HG03457 (cell line): ENCODE data around the gene APOL5.

Experiments
- ATAC-seq: cut with Tn5 transposase; IDR thresholded peaks from one replicate; pipeline ENCODE4 v1.9.1; 2021; ENCODE audit warnings: moderate number of reproducible peaks; ENCODE audit not compliant: unreplicated experiment

The APOL5 gene

GRCh38 chr22:35740616-35741015, 22.9 kb downstream of the APOL5 start:
- no peak for ATAC-seq

GRCh38 chr22:35742342-35743100, 24.8 kb downstream of the APOL5 start:
- no peak for ATAC-seq

DNA sequence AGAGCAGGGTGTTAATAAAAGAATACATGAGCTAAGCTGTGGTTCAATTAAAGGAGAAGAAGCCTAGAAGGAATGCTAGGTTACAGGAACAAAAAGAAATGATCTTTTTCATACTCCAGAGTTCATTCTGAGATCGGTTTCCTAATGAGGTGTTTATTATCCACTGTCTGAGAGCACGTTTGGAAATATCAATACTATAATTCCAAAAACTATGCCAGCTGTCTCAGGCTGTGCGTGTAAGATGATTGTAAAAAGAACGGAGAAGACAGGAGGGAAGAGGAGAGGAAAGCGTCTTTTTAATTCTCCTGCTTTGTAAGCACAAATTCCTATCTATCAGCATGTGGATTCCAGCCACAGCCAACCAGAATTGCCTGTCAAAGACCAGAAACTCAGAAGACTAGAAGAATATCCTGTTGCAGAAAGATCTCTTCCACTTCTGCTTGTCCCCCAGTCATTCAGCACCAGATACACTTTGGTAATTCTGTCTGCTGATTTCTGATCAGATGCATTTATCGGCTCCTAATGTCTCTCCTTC, 25.7 kb downstream of the APOL5 start:
- ATAC-seq, result no peak

DNA sequence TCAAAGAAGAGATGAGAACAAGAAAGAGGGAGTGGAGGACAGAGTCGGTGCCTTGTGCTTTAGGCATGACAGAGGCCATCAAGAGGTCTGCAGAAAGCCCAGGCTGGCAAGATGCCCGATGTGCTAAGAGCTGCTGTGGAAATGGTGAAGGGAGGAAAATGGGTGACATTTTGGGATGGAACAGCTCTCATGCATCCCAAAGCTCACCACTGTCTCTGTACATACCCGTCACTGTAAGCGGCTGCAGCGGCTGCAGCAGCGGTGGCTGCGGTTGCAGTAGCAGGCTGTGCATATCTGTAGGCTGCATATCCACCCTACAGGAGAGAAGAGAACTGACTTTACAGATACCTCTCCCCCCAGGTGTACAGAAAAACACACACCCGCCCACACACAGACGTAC, 28.6 kb downstream of the APOL5 start:
- no peak for ATAC-seq

DNA sequence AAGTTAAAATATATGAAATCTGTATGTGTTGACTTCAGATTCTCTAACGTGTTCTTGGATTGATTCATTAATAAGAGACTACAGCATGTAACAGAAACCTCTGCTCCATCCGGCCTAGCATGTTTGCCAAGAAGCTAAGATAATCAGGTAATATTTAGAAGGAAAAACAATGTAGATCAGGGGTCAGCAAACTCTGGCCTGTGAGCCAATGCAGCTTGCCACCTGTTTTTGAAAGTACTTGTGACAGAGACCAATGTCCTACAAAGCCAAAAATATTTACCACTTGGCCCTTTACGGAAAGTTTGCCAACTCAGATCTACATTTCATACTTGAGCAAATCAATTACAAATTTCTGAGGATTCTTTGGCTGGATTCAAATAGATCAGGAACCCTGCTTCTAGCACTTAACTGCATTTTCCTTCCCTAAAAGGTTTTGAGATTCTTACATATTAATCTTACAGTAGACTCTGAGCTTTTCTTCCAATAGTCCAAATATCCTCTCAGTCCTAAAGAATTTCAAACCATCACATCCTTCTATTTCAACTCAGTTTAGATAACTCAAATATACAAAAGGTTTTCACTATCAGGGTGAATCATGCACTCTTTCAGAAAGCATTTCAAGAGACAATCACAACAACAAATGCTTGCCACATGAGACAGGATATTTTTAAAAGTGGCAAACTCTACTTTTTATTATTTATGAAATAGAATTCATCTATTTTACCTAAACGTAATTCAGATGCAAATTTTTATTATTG, 29.5 kb downstream of the APOL5 start:
- no peak for ATAC-seq

DNA sequence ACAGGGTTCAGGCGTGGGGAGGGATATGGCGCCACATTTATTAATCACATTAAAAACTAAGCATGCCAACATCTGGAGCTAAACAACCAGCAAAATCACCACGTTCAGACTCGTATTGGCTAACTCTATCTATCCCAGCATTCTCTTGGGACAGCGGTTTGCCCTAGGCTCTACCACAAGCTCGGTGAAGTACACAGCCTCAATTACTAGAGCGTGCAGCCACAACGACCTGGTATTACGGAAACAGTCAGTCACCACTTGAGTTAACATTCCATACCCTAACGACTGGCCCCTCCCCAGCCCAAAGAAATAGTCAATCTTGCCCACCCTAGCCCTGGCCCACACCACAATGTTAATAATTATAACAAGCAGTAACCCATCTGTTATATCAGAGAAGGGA, 32.1 kb downstream of the APOL5 start:
- ATAC-seq, result peak; percentile 66

- no peak for ATAC-seq
Observed at GRCh38 chr22:35752006-35752862, 34.6 kb downstream of the APOL5 start.

- no peak for ATAC-seq
Observed at GRCh38 chr22:35752863-35753189, 35.2 kb downstream of the APOL5 start.

GRCh38 chr22:35754761-35755160, 37.1 kb downstream of the APOL5 start:
- no peak for ATAC-seq

- no peak for ATAC-seq
Observed at GRCh38 chr22:35756722-35757121, 39.0 kb downstream of the APOL5 start.

GRCh38 chr22:35758394-35758793, 40.7 kb downstream of the APOL5 start:
- ATAC-seq, result no peak

DNA sequence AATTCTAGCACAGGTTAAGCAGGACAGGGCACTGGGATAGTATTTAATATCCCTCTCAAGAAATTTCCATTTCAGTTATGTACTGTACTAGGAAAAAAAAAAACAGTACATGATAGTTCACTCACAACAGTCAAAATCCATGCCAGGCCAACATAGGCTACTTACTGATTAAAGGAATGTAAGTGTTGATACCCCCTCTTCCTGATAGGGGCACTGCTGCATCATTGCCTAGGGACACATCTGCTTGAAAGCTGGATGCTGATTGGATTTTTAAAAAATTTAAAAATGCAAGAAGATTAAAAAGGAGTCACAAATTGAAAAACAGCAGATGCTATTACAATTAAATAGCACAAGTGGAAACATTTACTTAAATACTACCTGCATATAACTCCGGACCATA, 43.4 kb downstream of the APOL5 start:
- ATAC-seq, result no peak

- no peak for ATAC-seq
Observed at GRCh38 chr22:35766654-35767580, 49.2 kb downstream of the APOL5 start.

DNA sequence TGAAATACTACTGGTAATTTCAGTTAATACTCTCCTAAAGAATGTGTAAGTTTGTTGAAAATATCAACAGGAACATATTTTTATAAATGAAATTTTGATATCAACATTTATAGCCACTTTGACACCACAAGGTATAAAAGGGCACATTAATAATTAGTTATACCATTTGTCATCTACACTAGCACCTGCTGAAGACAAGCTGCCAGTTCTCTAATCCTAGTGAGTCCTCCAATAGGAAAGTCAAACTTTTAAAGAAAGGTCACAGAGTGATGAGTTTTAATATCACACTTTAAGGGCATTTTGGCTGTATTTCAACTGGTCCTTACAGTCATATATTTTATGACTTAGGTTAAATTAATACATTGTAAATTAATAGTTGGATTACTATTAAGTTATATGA, 52.3 kb downstream of the APOL5 start:
- no peak for ATAC-seq

GRCh38 chr22:35775339-35775738, 57.7 kb downstream of the APOL5 start:
- no peak for ATAC-seq

GRCh38 chr22:35777335-35777975, 59.8 kb downstream of the APOL5 start:
- ATAC-seq, result no peak
